B cell (primary cell): ENCODE measurements around the gene CHRNA7. TPM values are rescaled to one million over a fixed set of nuclear protein-coding genes. Genes with fewer than 3 reads are reported as not detected.

Source experiments
- ATAC-seq: fragments of 200-7000 bp; cut with Tn5 transposase; one replicate; pipeline ENCODE4 v1.10.0; 2021; ENCODE audit warnings: low read depth, mild to moderate bottlenecking, moderate number of reproducible peaks, moderate library complexity
- CTCF ChIA-PET: fragments of 350-600 bp; sonication (Branson Sonifier 250); formaldehyde crosslinking; loops from one replicate; lab custom pipeline; 2021; ENCODE audit warnings: antibody characterized with exemption, inconsistent platforms; lab: Charles Lee
- POLR2A ChIA-PET: fragments of 350-600 bp; sonication (Branson Sonifier 250); formaldehyde crosslinking; loops from one replicate; lab custom pipeline; 2021; ENCODE audit warnings: antibody characterized with exemption; lab: Charles Lee
- DNase-seq: peaks from one replicate; pipeline ENCODE4 v3.0.0; 2013
- H2AFZ ChIP-seq: 2 replicates; pipeline ENCODE4 v1.6.1; 2012; ENCODE audit warnings: mild to moderate bottlenecking, low read depth, low read length; ENCODE audit not compliant: insufficient read depth, poor library complexity, severe bottlenecking
- H3K27ac ChIP-seq, 2 donors: 1 replicate in 1 of 2; 2 replicates in 1 of 2; pipeline ENCODE4 v1.5.1; 2012 to 2013; ENCODE audit warnings: low read length in 2 of 2, mild to moderate bottlenecking in 2 of 2, moderate library complexity in 1 of 2
- H3K27me3 ChIP-seq, 4 experiments: fragments of 200-600 bp in 1 of 4; sonication (generic) in 1 of 4; replicated peaks in 1 of 4; 1 replicate in 2 of 4; 2 replicates in 2 of 4; pipeline versions ENCODE4 v1.6.1 to v1.7.0; 2013 to 2016; ENCODE audit warnings: low read length in 3 of 4, mild to moderate bottlenecking in 2 of 4, mixed read lengths in 1 of 4, moderate library complexity in 1 of 4; ENCODE audit not compliant: insufficient read depth in 4 of 4, control insufficient read depth in 3 of 4; ENCODE audit errors: control extremely low read depth in 1 of 4
- H3K36me3 ChIP-seq, 2 experiments: replicated peaks in 1 of 2; 1 replicate in 1 of 2; 2 replicates in 1 of 2; pipeline versions ENCODE4 v1.6.1 to v1.7.1; 2013; ENCODE audit warnings: low read length in 1 of 2; ENCODE audit not compliant: insufficient read depth in 2 of 2, control insufficient read depth in 1 of 2; ENCODE audit errors: control extremely low read depth in 1 of 2, extremely low read depth in 1 of 2
- H3K4me1 ChIP-seq, 2 donors: fragments of 200-600 bp in 1 of 2; sonication (generic) in 1 of 2; 1 replicate in 1 of 2; 2 replicates in 1 of 2; pipeline versions ENCODE4 v1.5.1 to v1.6.1; 2013 to 2017; ENCODE audit warnings: low read length in 2 of 2; ENCODE audit not compliant: control insufficient read depth in 2 of 2, insufficient read depth in 2 of 2
- H3K4me2 ChIP-seq: replicated peaks from 2 replicates; pipeline ENCODE3; 2012; ENCODE audit warnings: mild to moderate bottlenecking, low read depth, low read length; ENCODE audit not compliant: poor library complexity, severe bottlenecking
- H3K4me3 ChIP-seq, 5 experiments: fragments of 200-600 bp in 1 of 5; sonication (generic) in 1 of 5; 1 replicate in 3 of 5; 2 replicates in 2 of 5; pipeline versions ENCODE4 v1.5.1 to v1.7.0; 2011 to 2016; ENCODE audit warnings: low read length in 4 of 5, mild to moderate bottlenecking in 4 of 5, low read depth in 2 of 5, control low read depth in 1 of 5, moderate library complexity in 1 of 5; ENCODE audit not compliant: insufficient read depth in 1 of 5; ENCODE audit errors: control extremely low read depth in 1 of 5, extremely low read depth in 1 of 5
- H3K79me2 ChIP-seq: fragments of 200-600 bp; sonication (generic); one replicate; pipeline ENCODE4 v1.6.0; 2016; ENCODE audit warnings: low read length; ENCODE audit not compliant: control insufficient read depth, insufficient read depth
- H3K9ac ChIP-seq: fragments of 200-600 bp; sonication (generic); 2 replicates; pipeline ENCODE4 v1.6.1; 2017; ENCODE audit warnings: mild to moderate bottlenecking, low read length, moderate library complexity
- H3K9me3 ChIP-seq, 3 donors: one replicate each; pipeline versions ENCODE4 v1.6.1 to v1.7.1; 2013; ENCODE audit warnings: low read length in 2 of 3; ENCODE audit not compliant: control insufficient read depth in 2 of 3, insufficient read depth in 1 of 3; ENCODE audit errors: control extremely low read depth in 1 of 3
- H4K20me1 ChIP-seq: 2 replicates; pipeline ENCODE4 v1.6.0; 2012; ENCODE audit warnings: mild to moderate bottlenecking, low read length; ENCODE audit not compliant: insufficient read depth, control insufficient read depth, poor library complexity, severe bottlenecking
- H3K27ac Mint-ChIP-seq: one replicate; pipeline ENCODE4 v1.8.0; 2021; ENCODE audit warnings: mixed read lengths
- H3K27me3 Mint-ChIP-seq: one replicate; pipeline ENCODE4 v1.8.0; 2021; ENCODE audit warnings: mixed read lengths
- H3K4me1 Mint-ChIP-seq: one replicate; pipeline ENCODE4 v1.8.0; 2021; ENCODE audit warnings: mixed read lengths
- H3K4me3 Mint-ChIP-seq: one replicate; pipeline ENCODE4 v1.8.0; 2021; ENCODE audit warnings: mixed read lengths
- H3K9me3 Mint-ChIP-seq: one replicate; pipeline ENCODE4 v1.8.0; 2022; ENCODE audit warnings: mixed read lengths; ENCODE audit not compliant: insufficient read depth
- CTCF ChIP-seq: fragments of 200-600 bp; IDR thresholded peaks from one replicate; pipeline ENCODE4 v1.8.0; 2022; ENCODE audit warnings: antibody characterized with exemption, mild to moderate bottlenecking
- EZH2 ChIP-seq: IDR thresholded peaks from 2 replicates; pipeline ENCODE4 v1.6.1; 2012; ENCODE audit warnings: borderline replicate concordance, low read depth, mild to moderate bottlenecking, moderate library complexity, low read length; ENCODE audit not compliant: insufficient read depth, poor library complexity, severe bottlenecking
- WGBS: methylation state at CpG from one replicate; pipeline ENCODE4 v1.1.5; 2013; ENCODE audit warnings: missing lambda C conversion rate; ENCODE audit not compliant: insufficient coverage; 5-methylcytosine and 5-hydroxymethylcytosine counted together
- intact Hi-C: fragments of 100-400 bp; cut with micrococcal nuclease; formaldehyde crosslinking; loops from one replicate; pipeline ENCODE4 v1.10.0; 2022
- polyA plus RNA-seq: library from polyadenylated mRNA; depleted of rRNA; stranded (reverse); fragments of >200 nt; gene quantifications from 2 replicates; pipeline ENCODE4 v1.2.3, GENCODE V29; 2012
- total RNA-seq, 2 donors: library from RNA; stranded (reverse); fragments of 120-200 nt in 1 of 2; gene quantifications; 1 replicate in 1 of 2; 2 replicates in 1 of 2; pipeline versions ENCODE4 v1.2.3 to v1.2.4, GENCODE V29; 2013 to 2022

CHRNA7 gene
- total and polyA plus RNA-seq, 2 donors (not counting 1 experiment from before 2014, with no cell fraction given) = 0.16 TPM; not detected in 1

- ChIA-PET CTCF (no interaction called here), POLR2A (no interaction called here)
- Histone ChIP-seq H3K27me3 (peaks cover 0 to 3% (median 0%) of the 10 kb centered on the region in 4 experiments), H4K20me1 (no peaks in the 10 kb centered on the region), H3K4me1 (no peaks in the 10 kb centered on the region), H3K27ac (no peak overlapping the region), H3K79me2 (no peaks in the 10 kb centered on the region), H3K9me3 (peaks cover 0 to 4% (median 0%) of the 10 kb centered on the region in 3 donors), H3K4me2 (no peak overlapping the region), H2AFZ (no peak overlapping the region), H3K4me3 (no peak overlapping the region), H3K9ac (no peak overlapping the region), H3K36me3 (no peaks in the 10 kb centered on the region)
- H3K4me3 Mint-ChIP-seq = no peak overlapping the region
- TF ChIP-seq EZH2 = no peak
- TF ChIP-seq CTCF = no peak
- H3K4me1 Mint-ChIP-seq = no peaks in the 10 kb centered on the region
- DNase-seq (no peak), ATAC-seq (no peak)
- H3K27ac Mint-ChIP-seq = no peak overlapping the region
- intact Hi-C loops = no loop called here
- H3K27me3 Mint-ChIP-seq = peaks cover 10% of the 10 kb centered on the region
- H3K9me3 Mint-ChIP-seq = no peaks in the 10 kb centered on the region
- WGBS = 91% methylated on average over 7 of the region's 7 CpGs
Measured at GRCh38 chr15:32060706-32061105, 30.4 kb downstream of the CHRNA7 start.

- ChIA-PET POLR2A (no interaction called here), CTCF (no interaction called here)
- no peak for TF ChIP-seq EZH2
- TF ChIP-seq CTCF = no peak
- H3K9me3 Mint-ChIP-seq = peaks cover 7% of the 10 kb centered on the region
- peaks cover 0 to 5% (median 0%) of the 10 kb centered on the region in 4 experiments for H3K27me3 ChIP-seq
- no peak overlapping the region for H3K9ac ChIP-seq
- H2AFZ ChIP-seq = no peak overlapping the region
- H3K79me2 ChIP-seq = no peaks in the 10 kb centered on the region
- H3K27me3 Mint-ChIP-seq = no peaks in the 10 kb centered on the region
- ATAC-seq (no peak), DNase-seq (no peak)
- H3K27ac Mint-ChIP-seq = no peak overlapping the region
- no peak overlapping the region for H3K4me3 Mint-ChIP-seq
- no peak overlapping the region for H3K4me2 ChIP-seq
- H3K9me3 ChIP-seq = peaks cover 0 to 14% (median 14%) of the 10 kb centered on the region in 3 donors
- H3K27ac ChIP-seq = no peak overlapping the region
- H3K36me3 ChIP-seq = no peaks in the 10 kb centered on the region
- no CpG with 5 or more reads among the region's 1 CpG for WGBS
- no peaks in the 10 kb centered on the region for H3K4me1 ChIP-seq
- H3K4me1 Mint-ChIP-seq = no peaks in the 10 kb centered on the region
- H3K4me3 ChIP-seq = no peak overlapping the region
- no peaks in the 10 kb centered on the region for H4K20me1 ChIP-seq
- intact Hi-C loops = no loop called here
Measured at GRCh38 chr15:32067115-32067514, 36.8 kb downstream of the CHRNA7 start.
